ENCODE measurements around the gene TMEM123.

TMEM123 gene

DNA sequence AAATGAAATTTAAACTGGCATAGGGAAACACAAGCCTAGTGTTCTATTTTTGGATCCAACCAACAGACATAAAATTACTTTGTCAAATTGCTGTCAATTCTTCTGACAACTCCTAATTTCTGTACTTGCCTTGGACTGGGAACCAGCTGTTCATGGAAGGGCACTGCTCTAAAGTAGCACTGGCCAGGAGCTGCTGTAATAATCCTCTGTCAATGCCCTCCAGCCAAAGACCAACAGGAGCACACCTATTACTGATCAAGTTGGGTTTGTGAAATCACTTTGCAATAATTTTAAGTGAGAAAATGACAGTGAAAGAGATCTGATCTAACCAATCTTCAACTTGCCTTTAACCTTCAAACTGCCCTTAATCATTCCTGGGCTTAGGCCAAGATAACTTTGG lies 18.9 kb upstream of the TMEM123 start:
- no peak for DNase-seq

DNA sequence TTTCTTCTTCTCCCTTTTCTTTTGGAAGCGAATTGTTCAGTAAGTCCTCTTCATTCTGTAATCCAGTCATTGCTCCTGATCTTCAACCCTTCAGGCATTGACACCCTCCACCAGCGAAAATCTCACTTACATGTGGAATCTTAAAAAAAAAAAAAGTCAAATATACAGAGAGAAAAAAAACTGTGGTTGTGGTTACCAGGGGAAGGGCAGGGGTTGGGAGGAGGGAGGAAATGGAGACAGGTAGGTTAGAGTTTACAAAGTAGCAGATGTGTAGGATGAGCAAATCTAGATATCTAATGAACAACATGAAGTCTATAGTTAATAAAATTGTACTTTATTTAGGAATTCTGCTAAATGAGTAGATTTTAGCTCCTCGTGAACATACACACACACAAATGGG lies 17.7 kb upstream of the TMEM123 start:
- no peak for DNase-seq

DNA sequence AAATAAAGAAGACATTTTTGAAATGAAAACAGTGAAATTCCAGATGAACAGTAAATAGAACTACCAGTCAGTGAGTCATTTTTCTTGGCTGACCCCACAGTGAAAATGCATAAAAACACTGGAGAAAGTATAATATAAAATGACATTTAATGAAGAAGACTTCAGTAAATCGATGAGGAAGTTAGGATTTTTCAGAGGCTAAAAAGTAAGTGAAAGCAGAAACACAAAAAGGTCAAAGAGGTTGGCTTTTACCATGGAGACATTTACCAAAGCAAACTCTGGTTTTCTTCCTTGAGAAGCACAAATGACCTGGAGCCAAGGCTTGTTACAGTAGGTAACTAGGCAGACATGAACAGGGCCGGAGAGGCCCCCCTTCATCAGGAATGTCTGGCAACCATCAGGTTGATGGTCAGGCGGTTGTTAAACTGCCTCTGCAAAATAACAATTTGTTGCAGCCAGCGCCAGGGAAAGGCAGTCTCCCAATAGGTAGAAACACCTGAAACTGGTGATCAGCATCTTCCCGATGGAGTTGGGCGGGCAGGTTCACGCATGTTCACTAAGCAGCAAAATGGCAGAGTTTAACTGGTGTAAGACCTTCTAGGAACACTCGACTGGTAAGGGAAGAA lies 16.7 kb upstream of the TMEM123 start:
- no peak for DNase-seq

DNA sequence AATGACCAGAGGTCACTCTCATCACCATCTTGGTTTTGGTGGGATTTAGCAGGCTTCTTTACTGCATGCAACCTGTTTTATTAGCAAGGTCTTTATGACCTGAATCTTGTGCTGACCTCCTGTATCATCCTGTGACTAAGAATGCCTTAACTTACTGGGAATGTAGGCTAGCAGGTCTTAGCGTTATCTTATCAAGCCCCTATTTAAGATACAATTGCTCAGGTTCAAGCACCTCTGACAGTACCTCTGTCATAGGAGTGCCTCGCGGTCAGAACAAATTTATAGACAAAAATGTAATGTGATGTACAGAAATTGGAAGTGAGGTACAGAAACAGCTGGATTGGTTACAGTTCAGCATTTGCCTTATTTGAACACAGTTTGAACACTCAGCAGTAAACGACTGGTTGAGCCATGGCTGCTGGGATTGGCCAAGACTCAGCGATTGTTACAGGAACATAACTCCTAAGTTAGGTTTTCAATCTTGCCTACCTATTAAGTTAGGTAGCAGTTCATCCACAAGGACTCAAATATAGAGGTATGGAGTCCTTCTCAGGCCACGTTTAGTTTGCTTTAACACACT lies 16.1 kb upstream of the TMEM123 start:
- DNase-seq: no peak

DNA sequence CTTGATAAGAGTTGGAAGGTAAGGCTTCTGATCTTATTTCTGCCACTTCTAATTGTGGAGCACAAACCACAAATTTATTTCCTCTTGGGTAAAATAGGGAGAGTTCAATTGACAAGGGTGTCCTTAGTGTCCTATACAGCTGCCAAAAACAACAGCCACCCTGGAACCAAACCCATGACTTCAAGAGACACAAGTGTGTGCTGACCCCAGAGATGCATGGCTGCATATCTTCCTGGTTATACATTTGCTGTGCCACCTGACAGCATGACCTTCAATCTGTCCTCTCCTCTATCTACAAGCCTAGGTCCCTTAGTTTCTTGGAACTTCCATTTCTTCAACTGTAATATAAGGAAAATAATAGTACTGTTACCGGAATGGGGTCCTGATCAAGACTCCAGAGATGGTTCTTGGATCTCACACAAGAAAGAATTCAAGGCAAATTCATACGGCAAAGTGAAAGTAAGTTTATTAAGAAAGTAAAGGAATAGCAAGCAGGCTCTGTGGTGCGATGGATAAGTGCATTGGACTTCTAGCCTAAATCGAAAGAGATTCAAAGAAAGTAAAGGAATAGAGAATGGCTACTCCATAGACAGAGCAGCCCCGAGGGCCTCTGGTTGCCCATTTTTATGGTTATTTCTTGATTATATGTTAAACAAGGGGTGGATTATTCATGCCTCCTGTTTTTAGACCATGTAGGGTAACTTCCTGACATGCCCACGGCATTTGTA lies 15.5 kb upstream of the TMEM123 start:
- DNase-seq: no peak

DNA sequence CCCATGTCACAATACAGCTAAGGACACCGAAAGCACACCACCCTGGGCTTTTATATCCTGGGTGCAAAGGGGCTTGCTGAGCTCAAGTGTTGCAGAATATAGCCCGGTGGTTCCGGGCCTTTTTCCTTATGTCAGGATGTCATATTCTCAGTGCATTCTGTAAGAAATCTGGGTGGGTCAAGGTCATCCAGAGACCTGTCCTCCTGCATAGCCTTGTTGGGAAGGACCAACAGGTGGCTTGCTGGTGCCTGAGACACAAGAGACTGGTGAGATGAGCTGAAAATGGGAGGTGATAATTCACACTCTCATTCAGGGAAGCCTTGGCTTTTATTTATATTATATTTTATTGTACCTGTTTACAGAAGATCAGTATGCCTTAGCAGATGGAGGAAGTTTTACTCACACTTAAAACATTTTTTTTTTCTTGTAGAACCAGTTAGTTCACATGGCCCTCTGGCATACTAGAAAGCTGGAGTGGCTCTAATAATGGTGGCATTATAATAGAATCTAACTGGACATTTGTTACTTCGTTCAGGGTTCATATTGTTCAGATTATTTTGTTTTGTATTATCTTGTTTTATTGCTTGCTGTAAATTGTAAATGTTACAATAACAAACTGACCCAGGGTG lies 14.6 kb upstream of the TMEM123 start:
- no peak for DNase-seq

GRCh38 chr11:102465696-102466095 lies 13.1 kb upstream of the TMEM123 start:
- no peak for DNase-seq

DNA sequence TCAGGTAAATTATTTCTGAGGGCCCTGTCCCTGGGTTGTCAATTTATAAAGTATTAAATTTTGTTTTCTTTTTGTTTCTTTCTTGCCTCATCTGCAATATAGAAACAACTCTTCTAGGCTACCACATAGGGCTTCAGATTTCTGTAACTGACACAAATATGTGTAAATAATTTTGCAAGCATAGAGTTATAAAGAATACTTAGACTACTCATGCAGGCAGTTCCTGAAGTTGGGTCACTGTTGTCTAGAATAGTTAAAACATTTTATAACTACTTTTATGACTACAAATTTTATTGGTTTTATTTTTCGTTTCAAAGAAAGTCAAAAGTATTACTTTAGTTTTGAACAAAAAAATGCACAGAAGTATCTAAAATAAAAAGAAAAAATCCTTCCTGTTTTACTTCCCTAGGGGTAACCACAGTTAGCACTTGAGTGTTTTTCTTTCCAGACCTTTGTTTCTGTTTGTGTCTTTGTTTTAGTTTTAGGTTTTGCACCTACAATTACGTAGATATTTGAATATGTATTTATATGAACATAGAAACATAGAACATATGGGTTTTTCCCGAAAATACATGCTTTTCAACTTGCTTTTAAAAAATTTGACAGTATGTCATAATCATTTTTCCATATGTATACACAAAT lies 12.4 kb upstream of the TMEM123 start:
- DNase-seq: no peak

- no peak for DNase-seq
These were observed 11.5 kb upstream of the TMEM123 start for GRCh38 chr11:102464037-102464436.

DNA sequence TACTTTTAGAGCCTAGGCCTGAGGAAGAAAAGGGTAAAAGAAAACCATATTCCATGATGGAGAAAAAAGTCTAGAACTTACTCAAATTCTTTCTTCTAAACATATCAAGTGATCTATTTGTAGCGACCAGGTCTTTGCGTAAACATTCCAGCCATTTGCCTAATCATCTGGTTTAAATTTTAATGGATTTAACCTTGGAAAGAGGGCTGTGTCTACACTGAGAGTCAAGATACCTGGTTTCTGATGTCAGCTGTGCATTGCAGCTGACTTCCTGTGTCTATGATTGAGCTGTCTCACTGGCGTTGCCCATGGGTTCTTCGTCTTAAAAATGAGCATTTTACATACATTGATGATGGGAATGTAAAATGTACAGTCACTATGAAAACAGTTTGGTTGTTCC lies 10.0 kb upstream of the TMEM123 start:
- DNase-seq: no peak

- no peak for DNase-seq
These were observed 6.8 kb upstream of the TMEM123 start for GRCh38 chr11:102459393-102459792.

DNA sequence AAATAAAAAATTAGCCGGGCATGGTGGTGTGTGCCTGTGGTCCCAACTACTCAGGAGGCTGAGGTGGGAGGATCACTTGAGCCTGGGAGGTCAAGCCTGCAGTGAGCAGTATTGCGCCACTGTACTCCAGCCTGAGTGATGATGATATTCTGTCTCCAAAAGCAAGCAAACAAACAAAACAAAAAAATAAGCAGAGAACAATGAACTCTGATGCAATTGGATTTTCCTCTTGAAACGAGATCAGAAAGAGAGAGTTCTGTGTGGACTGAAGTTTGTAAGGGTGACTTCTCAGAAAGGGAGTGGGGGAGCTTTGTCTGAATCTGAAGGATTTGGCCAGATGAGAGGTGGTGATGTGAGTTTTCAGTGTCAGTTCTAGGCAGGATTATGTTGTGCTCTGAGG lies 6.0 kb upstream of the TMEM123 start:
- no peak for DNase-seq

DNA sequence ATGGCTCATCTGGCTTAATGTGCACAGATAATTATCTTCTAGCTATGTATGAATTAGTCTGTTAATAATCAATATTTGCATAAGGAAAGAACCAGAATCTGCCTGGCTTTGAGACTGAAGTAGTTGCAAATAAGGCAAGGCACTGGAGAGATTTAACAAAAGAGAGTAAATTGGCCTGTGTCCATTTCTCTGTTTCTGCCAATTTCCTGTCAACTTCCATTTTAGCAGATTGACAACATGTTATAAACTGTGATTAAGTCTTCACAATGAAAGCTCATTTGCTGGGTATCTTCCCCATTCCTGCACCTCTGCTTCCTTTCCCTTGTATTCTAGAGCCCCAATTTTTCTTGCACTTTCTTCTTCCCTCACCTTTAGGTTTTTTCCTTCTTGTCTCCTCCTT lies 5.3 kb upstream of the TMEM123 start:
- DNase-seq: no peak

GRCh38 chr11:102457056-102457677 lies 4.6 kb upstream of the TMEM123 start:
- DNase-seq: no peak

DNA sequence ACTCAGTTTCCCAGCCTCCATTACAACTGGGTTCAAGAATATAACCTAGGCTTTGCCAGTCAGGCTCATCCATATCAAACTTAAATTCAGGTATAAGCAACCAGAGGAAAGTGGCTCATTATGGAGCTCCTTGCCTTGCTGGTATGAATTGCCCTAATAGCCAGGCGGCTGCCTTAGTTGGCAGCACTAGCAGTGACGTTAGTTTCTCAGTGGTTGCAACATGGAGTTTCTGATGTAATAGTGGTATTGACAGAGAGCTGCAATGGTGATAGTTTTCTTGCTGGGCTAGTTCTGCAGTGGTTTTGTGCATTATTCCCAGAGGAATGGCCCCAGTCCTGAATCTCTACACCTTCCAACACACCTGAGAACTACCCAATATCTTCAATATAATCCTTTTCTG lies 3.8 kb upstream of the TMEM123 start:
- DNase-seq: no peak

- DNase-seq: no peak
These were observed 1.4 kb upstream of the TMEM123 start for GRCh38 chr11:102453921-102454320.

- DNase-seq: no peak
These were observed 734 bp upstream of the TMEM123 start for GRCh38 chr11:102453302-102453695.

DNA sequence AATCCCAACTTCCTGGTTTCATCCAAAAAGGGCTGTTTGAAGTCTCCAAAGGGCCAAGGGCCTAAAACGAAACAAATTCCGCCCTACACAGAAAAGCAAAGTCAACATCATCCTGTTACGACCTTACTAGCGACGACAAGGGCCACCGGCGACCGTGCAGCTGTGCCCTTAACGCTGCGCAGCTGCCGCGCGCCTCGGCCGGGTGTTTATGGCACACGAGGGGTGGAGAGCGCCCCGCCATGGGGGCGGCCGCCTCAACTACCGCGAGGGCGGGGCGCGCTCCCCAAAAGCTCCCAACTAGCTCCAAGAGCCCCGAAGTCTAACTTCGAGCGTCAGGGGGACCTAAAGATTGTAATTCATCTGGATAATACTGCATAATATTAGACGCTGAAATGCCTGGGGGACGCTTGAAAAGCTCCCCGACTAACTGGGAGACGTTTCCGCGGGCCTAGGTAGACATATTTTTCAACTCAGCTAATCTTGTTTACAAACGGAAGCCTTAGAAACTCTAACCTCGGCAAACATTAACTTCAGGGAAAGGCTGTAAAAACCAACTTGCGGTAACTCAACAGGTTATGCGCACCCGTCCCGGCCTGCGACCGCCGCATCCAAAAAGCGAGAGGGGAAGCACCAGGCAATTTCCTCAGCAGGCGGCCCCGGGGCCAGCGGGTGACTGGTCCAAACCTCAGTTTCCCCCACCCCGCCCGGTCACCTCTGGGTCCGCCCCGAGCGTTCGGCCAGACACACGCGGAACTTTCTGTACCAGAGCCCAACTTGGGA lies 694 bp downstream of the TMEM123 start:
- no peak for DNase-seq

DNA sequence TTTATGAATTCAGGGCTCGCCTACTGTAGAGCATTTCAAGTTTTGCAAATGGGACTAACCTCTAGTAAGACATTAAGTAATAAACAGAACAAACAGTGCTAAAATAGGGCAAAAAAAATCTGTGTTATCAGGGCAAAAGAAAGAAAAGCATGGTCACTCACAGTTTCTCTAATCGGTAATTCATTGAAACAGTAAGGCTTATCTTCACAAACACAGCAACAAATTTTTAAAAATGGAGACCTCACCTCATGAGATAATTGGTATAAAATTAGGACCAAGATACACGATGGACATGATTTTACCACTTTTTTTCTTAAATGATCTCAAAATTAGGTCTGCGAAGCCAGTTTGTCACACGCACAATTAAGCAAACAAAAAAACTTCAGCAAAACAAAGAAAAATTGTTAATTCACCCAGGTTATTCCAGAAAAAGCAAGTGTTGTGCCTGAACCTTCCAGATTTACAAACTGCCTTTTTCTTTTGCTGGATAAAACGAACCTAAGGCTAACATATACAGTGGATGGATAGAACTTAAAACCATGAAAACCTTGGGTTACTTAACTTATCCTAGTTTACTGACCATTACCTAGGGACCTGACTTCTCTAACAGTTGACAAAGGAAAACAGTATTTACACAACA lies 1.4 kb downstream of the TMEM123 start:
- no peak for DNase-seq

- DNase-seq: no peak
These were observed 2.7 kb downstream of the TMEM123 start for GRCh38 chr11:102449651-102450570.

DNA sequence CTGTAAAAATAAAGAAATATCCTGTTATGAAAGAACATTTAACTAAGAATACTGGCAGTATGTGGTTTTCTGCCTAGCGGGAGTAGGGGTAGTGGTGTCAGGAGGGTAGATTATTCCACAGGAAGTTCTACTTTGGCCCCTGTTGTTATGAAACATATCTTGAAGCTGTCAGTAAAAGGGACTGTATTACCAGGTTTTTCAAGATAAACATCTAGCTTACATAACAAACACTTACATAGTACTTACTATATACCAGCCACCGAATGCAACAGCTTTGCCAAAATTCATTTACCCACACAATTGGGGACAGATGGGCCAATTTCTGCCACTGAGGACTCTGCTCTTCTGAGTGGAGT lies 3.7 kb downstream of the TMEM123 start:
- DNase-seq: no peak
